Caco-2 (cell line): Measurements from ENCODE around the gene SUPV3L1. TPM values are rescaled to one million over a fixed set of nuclear protein-coding genes. Genes with fewer than 3 reads are reported as not detected.

Source experiments
- Bru-seq: library from RNA; stranded (reverse); fragments of 400-500 nt; gene quantifications from one replicate; lab custom pipeline; 2021; lab: Mats Ljungman, UMichigan
- BruChase-seq, 2 experiments: library from RNA; stranded (reverse); fragments of 400-500 nt; gene quantifications; one replicate each; lab custom pipeline; 2021; lab: Mats Ljungman, UMichigan
- BruUV-seq: library from RNA; stranded (reverse); fragments of 400-500 nt; replicated peaks from 2 replicates; lab custom pipeline; 2021; lab: Mats Ljungman, UMichigan
- CTCF ChIA-PET: fragments of 300-600 bp; sonication (Branson Sonifier 250); formaldehyde crosslinking; loops from one replicate; lab custom pipeline; 2022; ENCODE audit warnings: antibody characterized with exemption; lab: Charles Lee
- POLR2A ChIA-PET: fragments of 300-600 bp; sonication (Branson Sonifier 250); formaldehyde crosslinking; loops from one replicate; lab custom pipeline; 2022; ENCODE audit warnings: antibody characterized with exemption; lab: Charles Lee
- DNase-seq, 2 experiments: peaks; one replicate each; pipeline versions ENCODE4 v3.0.0 to v3.0.0-alpha.2; 2020 to 2022
- H3K27me3 ChIP-seq: replicated peaks from 2 replicates; pipeline ENCODE4 v1.6.0; 2011; ENCODE audit warnings: low read length; ENCODE audit not compliant: control insufficient read depth, insufficient read depth
- H3K36me3 ChIP-seq: 2 replicates; pipeline ENCODE4 v1.5.1; 2011; ENCODE audit warnings: low read length; ENCODE audit not compliant: control insufficient read depth, insufficient read depth
- H3K4me1 ChIP-seq: fragments of 250-450 bp; sonication (Bioruptor Pico); 2 replicates; pipeline ENCODE4 v1.5.1; 2020; ENCODE audit warnings: mild to moderate bottlenecking
- H3K4me3 ChIP-seq: 2 replicates; pipeline ENCODE4 v1.5.1; 2011; ENCODE audit warnings: low read depth, mild to moderate bottlenecking, control low read depth, low read length
- H3K9me3 ChIP-seq: fragments of 250-450 bp; sonication (Bioruptor Pico); 2 replicates; pipeline ENCODE4 v1.5.1; 2020; ENCODE audit warnings: mild to moderate bottlenecking, moderate library complexity
- H3K27ac Mint-ChIP-seq: one replicate; pipeline ENCODE4 v1.8.0; 2022; ENCODE audit warnings: mixed read lengths; ENCODE audit not compliant: unreplicated experiment
- H3K27me3 Mint-ChIP-seq: one replicate; pipeline ENCODE4 v1.8.0; 2022; ENCODE audit warnings: mixed read lengths; ENCODE audit not compliant: insufficient read depth, unreplicated experiment
- H3K36me3 Mint-ChIP-seq: one replicate; pipeline ENCODE4 v1.8.0; 2022; ENCODE audit warnings: mild to moderate bottlenecking, mixed read lengths; ENCODE audit not compliant: insufficient read depth, unreplicated experiment
- H3K4me1 Mint-ChIP-seq: one replicate; pipeline ENCODE4 v1.8.0; 2022; ENCODE audit warnings: low read depth, mixed read lengths; ENCODE audit not compliant: unreplicated experiment
- H3K4me3 Mint-ChIP-seq: one replicate; pipeline ENCODE4 v1.8.0; 2022; ENCODE audit warnings: mild to moderate bottlenecking, moderate library complexity, mixed read lengths; ENCODE audit not compliant: unreplicated experiment
- H3K9me3 Mint-ChIP-seq: one replicate; pipeline ENCODE4 v1.8.0; 2022; ENCODE audit warnings: mixed read lengths; ENCODE audit not compliant: unreplicated experiment
- CTCF ChIP-seq, 2 experiments: fragments of 200-600 bp in 1 of 2; IDR thresholded peaks; 1 replicate in 1 of 2; 2 replicates in 1 of 2; pipeline versions ENCODE4 v1.5.1 to v1.8.0; 2011 to 2022; ENCODE audit warnings: antibody characterized with exemption in 1 of 2, control low read depth in 1 of 2, inconsistent platforms in 1 of 2, low read depth in 1 of 2, low read length in 1 of 2, mild to moderate bottlenecking in 1 of 2, moderate library complexity in 1 of 2; ENCODE audit not compliant: insufficient read depth in 1 of 2, severe bottlenecking in 1 of 2, unreplicated experiment in 1 of 2
- intact Hi-C: fragments of 100-400 bp; cut with micrococcal nuclease; formaldehyde crosslinking; loops from one replicate; pipeline ENCODE4 v1.10.0; 2022; ENCODE audit not compliant: unreplicated experiment
- long read RNA-seq: library from polyadenylated mRNA; stranded (forward); transcript quantifications from one replicate; pipeline ENCODE4 v2.0.0, GENCODE V29; 2022
- total RNA-seq: library from RNA; stranded (reverse); gene quantifications from 2 replicates; pipeline ENCODE4 v1.2.3, GENCODE V29; 2022

The SUPV3L1 gene
- total RNA-seq (77.1 and 79.2 TPM in 2 replicates), Bru-seq, nascent RNA (percentile 91 among the genes with signal in this experiment), BruChase-seq, experiment 1, labeled RNA remaining after a 2-hour chase (percentile 92 among the genes with signal in this experiment), BruChase-seq, experiment 2, labeled RNA remaining after a 6-hour chase (percentile 89 among the genes with signal in this experiment)
- long read RNA-seq, transcript SUPV3L1-201 (15 exons, 2,484 nt), result major isoform, 101 of 138 reads
- long read RNA-seq, partial matches to known transcripts, result 10 of 138 reads
- long read RNA-seq, other reads (novel, unspliced or antisense), result 24 of 138 reads

- BruUV-seq, result no TSS peak
- peaks cover 2% of the 10 kb centered on the region; the same call in 1 of the 2 replicates for H3K36me3 ChIP-seq
- Mint-ChIP-seq H3K4me1 (peaks cover 15% of the 10 kb centered on the region), H3K9me3 (no peaks in the 10 kb centered on the region), H3K36me3 (peaks cover 22% of the 10 kb centered on the region), H3K4me3 (peak within 1 kb of the TSS; percentile 79), H3K27ac (peak within 1 kb of the TSS; percentile 100), H3K27me3 (no peaks in the 10 kb centered on the region)
- no peaks in the 10 kb centered on the region for H3K27me3 ChIP-seq
- H3K4me1 ChIP-seq, result no peaks in the 10 kb centered on the region
- POLR2A ChIA-PET, result interaction anchor here (0.6 to 1.0 kb wide), 5 partner anchors 32 to 224 kb away, joined by 3 to 6 read pairs (median 4); partner anchors contain the start of genes DDX21 and HKDC1
- peak within 1 kb of the TSS; percentile 94 for H3K4me3 ChIP-seq
- intact Hi-C loops, result loop anchor here (1.0 kb wide), 2 partner anchors 42 to 56 kb away; partner anchors contain the start of gene VPS26A
- CTCF ChIA-PET, result interaction anchor here (1.0 kb wide), 1 partner anchor 37 kb away, joined by 4 read pairs; no protein-coding TSS in a partner anchor
- no peaks in the 10 kb centered on the region for H3K9me3 ChIP-seq
- no peak for TF ChIP-seq CTCF (IDR thresholded peaks at IDR 0.05; ENCODE audit: insufficient read depth in 1 of 2, low read depth in 1 of 2, low read length in 1 of 2, severe bottlenecking in 1 of 2, unreplicated experiment in 1 of 2)
- DNase-seq, result peak; percentile 97 to 99
Observed at GRCh38 chr10:69179743-69180524, at the start of gene SUPV3L1. Gene SUPV3L1, plus strand, starts transcription at chr10:69180234. Its CDS starts 58 bp downstream, at chr10:69180292.

- H3K4me3 ChIP-seq, result no peak overlapping the region
- no peaks in the 10 kb centered on the region for H3K4me1 Mint-ChIP-seq
- H3K9me3 Mint-ChIP-seq, result no peaks in the 10 kb centered on the region
- intact Hi-C loops, result no loop called here
- no peaks in the 10 kb centered on the region for H3K27me3 Mint-ChIP-seq
- H3K36me3 Mint-ChIP-seq, result peaks cover 22% of the 10 kb centered on the region
- POLR2A ChIA-PET, result no interaction called here
- CTCF ChIA-PET, result interaction anchor here (0.9 kb wide), 1 partner anchor 19 kb away, joined by 3 read pairs; no protein-coding TSS in a partner anchor
- H3K27ac Mint-ChIP-seq, result no peak overlapping the region
- no TSS peak for BruUV-seq
- H3K36me3 ChIP-seq, result peaks cover 2% of the 10 kb centered on the region; the same call in 1 of the 2 replicates
- H3K9me3 ChIP-seq, result no peaks in the 10 kb centered on the region
- H3K27me3 ChIP-seq, result no peaks in the 10 kb centered on the region
- DNase-seq, result no peak
- no peak for TF ChIP-seq CTCF (IDR thresholded peaks at IDR 0.05; ENCODE audit: insufficient read depth in 1 of 2, low read depth in 1 of 2, low read length in 1 of 2, severe bottlenecking in 1 of 2, unreplicated experiment in 1 of 2)
- no peak overlapping the region for H3K4me3 Mint-ChIP-seq
- H3K4me1 ChIP-seq, result peaks cover 4% of the 10 kb centered on the region; the same call in 1 of the 2 replicates
Observed at GRCh38 chr10:69130251-69130650, 49.8 kb upstream of the SUPV3L1 start.

- no peaks in the 10 kb centered on the region for H3K9me3 ChIP-seq
- no peak overlapping the region for H3K4me3 ChIP-seq
- no peak for TF ChIP-seq CTCF (IDR thresholded peaks at IDR 0.05; ENCODE audit: insufficient read depth in 1 of 2, low read depth in 1 of 2, low read length in 1 of 2, severe bottlenecking in 1 of 2, unreplicated experiment in 1 of 2)
- no peaks in the 10 kb centered on the region for H3K4me1 ChIP-seq
- ChIA-PET POLR2A (no interaction called here), CTCF (no interaction called here)
- intact Hi-C loops, result no loop called here
- peaks cover 4% of the 10 kb centered on the region for H3K36me3 ChIP-seq
- Mint-ChIP-seq H3K36me3 (peaks cover 33% of the 10 kb centered on the region), H3K27me3 (no peaks in the 10 kb centered on the region), H3K9me3 (no peaks in the 10 kb centered on the region), H3K27ac (no peak overlapping the region), H3K4me3 (no peak overlapping the region), H3K4me1 (no peaks in the 10 kb centered on the region)
- no TSS peak for BruUV-seq
- H3K27me3 ChIP-seq, result no peaks in the 10 kb centered on the region
- DNase-seq, result no peak
Observed at GRCh38 chr10:69139961-69140360, 40.1 kb upstream of the SUPV3L1 start.
